Astrocyte (in vitro differentiated cells and primary cell): ENCODE results near the gene KAT2A. TPM values are rescaled to one million over a fixed set of nuclear protein-coding genes. Genes with fewer than 3 reads are reported as not detected.
"Not testable (repeated sequence)": the region's sequence is repeated elsewhere in the genome, so short reads cannot be mapped to it uniquely, and the experiment has no call there.

Source experiments
- DNase-seq: peaks from one replicate; pipeline ENCODE4 v3.0.0-alpha.2; 2010; ENCODE audit warnings: low read depth
- FAIRE-seq: peaks from 2 replicates; lab custom pipeline; 2011; peaks lifted over from hg19 to GRCh38; lab: Jason Lieb, UNC
- H2AFZ ChIP-seq: 2 replicates; pipeline ENCODE4 v1.6.0; 2012; ENCODE audit warnings: low read depth, low read length, inconsistent platforms
- H3K27ac ChIP-seq: 2 replicates; pipeline ENCODE4 v1.5.1; 2011; ENCODE audit warnings: low read depth, low read length, inconsistent platforms
- H3K27me3 ChIP-seq: 2 replicates; pipeline ENCODE4 v1.6.0; 2011; ENCODE audit warnings: low read length, inconsistent platforms; ENCODE audit not compliant: insufficient read depth
- H3K36me3 ChIP-seq: 2 replicates; pipeline ENCODE4 v1.5.1; 2011; ENCODE audit warnings: low read length, inconsistent platforms; ENCODE audit not compliant: insufficient read depth
- H3K4me1 ChIP-seq: 2 replicates; pipeline ENCODE4 v1.5.1; 2011; ENCODE audit warnings: low read length, inconsistent platforms; ENCODE audit not compliant: insufficient read depth
- H3K4me2 ChIP-seq: 2 replicates; pipeline ENCODE4 v1.6.0; 2012; ENCODE audit warnings: low read length, inconsistent platforms
- H3K4me3 ChIP-seq: 2 replicates; pipeline ENCODE4 v1.5.1; 2011; ENCODE audit warnings: low read depth, mild to moderate bottlenecking, low read length, inconsistent platforms; ENCODE audit not compliant: insufficient read depth
- H3K79me2 ChIP-seq: 2 replicates; pipeline ENCODE4 v1.6.0; 2012; ENCODE audit warnings: mild to moderate bottlenecking, low read length, inconsistent platforms; ENCODE audit not compliant: insufficient read depth
- H3K9ac ChIP-seq: 2 replicates; pipeline ENCODE4 v1.6.0; 2012; ENCODE audit warnings: mild to moderate bottlenecking, low read length, inconsistent platforms
- H3K9me3 ChIP-seq: 2 replicates; pipeline ENCODE4 v1.5.1; 2012; ENCODE audit warnings: low read depth, mild to moderate bottlenecking, low read length, inconsistent platforms; ENCODE audit not compliant: insufficient read depth
- H4K20me1 ChIP-seq: 2 replicates; pipeline ENCODE4 v1.6.0; 2012; ENCODE audit warnings: low read length, inconsistent platforms; ENCODE audit not compliant: insufficient read depth
- H3K27ac Mint-ChIP-seq: one replicate; pipeline ENCODE4 v1.8.0; 2021; ENCODE audit warnings: mild to moderate bottlenecking, mixed read lengths; ENCODE audit not compliant: unreplicated experiment
- H3K27me3 Mint-ChIP-seq: one replicate; pipeline ENCODE4 v1.8.0; 2021; ENCODE audit warnings: low read depth, mixed read lengths; ENCODE audit not compliant: unreplicated experiment
- H3K36me3 Mint-ChIP-seq: one replicate; pipeline ENCODE4 v1.8.0; 2021; ENCODE audit warnings: low read depth, mixed read lengths; ENCODE audit not compliant: unreplicated experiment
- H3K4me1 Mint-ChIP-seq: one replicate; pipeline ENCODE4 v1.8.0; 2021; ENCODE audit warnings: low read depth, mixed read lengths; ENCODE audit not compliant: unreplicated experiment
- H3K4me3 Mint-ChIP-seq: one replicate; pipeline ENCODE4 v1.8.0; 2021; ENCODE audit warnings: mild to moderate bottlenecking, moderate library complexity, mixed read lengths; ENCODE audit not compliant: unreplicated experiment
- H3K9me3 Mint-ChIP-seq: one replicate; pipeline ENCODE4 v1.8.0; 2021; ENCODE audit warnings: mild to moderate bottlenecking, mixed read lengths; ENCODE audit not compliant: unreplicated experiment
- EZH2 ChIP-seq: IDR thresholded peaks from 2 replicates; pipeline ENCODE4 v1.6.1; 2012; ENCODE audit warnings: mild to moderate bottlenecking, low read length, inconsistent platforms; ENCODE audit not compliant: insufficient read depth
- total RNA-seq: library from RNA; stranded (reverse); gene quantifications from 2 replicates; pipeline ENCODE4 v1.2.1, GENCODE V29; 2021
- TF ChIP-seq, protein P1 (sequence below): IDR thresholded peaks from 2 replicates; pipeline ENCODE4 v1.5.1; 2011; ENCODE audit warnings: low read depth, mild to moderate bottlenecking, inconsistent platforms, low read length, moderate library complexity; ENCODE audit not compliant: insufficient read depth

KAT2A gene
- total RNA-seq, 1 donor from 2014 or later, result 23.6 TPM

GRCh38 chr17:42142371-42142896 lies 21.3 kb upstream of the KAT2A start:
- peak; percentile 89 for DNase-seq
- H3K27ac Mint-ChIP-seq, result peak overlapping the region; percentile 85
- no peaks in the 10 kb centered on the region for H3K27me3 Mint-ChIP-seq
- peaks cover 80% of the 10 kb centered on the region for H4K20me1 ChIP-seq
- no peak overlapping the region for H2AFZ ChIP-seq
- peak overlapping the region; percentile 69 for H3K27ac ChIP-seq
- FAIRE-seq, result peak; percentile 75
- peaks cover 79% of the 10 kb centered on the region for H3K79me2 ChIP-seq
- no peaks in the 10 kb centered on the region for H3K9me3 Mint-ChIP-seq
- TF ChIP-seq EZH2, result no peak
- TF ChIP-seq, protein P1, sequence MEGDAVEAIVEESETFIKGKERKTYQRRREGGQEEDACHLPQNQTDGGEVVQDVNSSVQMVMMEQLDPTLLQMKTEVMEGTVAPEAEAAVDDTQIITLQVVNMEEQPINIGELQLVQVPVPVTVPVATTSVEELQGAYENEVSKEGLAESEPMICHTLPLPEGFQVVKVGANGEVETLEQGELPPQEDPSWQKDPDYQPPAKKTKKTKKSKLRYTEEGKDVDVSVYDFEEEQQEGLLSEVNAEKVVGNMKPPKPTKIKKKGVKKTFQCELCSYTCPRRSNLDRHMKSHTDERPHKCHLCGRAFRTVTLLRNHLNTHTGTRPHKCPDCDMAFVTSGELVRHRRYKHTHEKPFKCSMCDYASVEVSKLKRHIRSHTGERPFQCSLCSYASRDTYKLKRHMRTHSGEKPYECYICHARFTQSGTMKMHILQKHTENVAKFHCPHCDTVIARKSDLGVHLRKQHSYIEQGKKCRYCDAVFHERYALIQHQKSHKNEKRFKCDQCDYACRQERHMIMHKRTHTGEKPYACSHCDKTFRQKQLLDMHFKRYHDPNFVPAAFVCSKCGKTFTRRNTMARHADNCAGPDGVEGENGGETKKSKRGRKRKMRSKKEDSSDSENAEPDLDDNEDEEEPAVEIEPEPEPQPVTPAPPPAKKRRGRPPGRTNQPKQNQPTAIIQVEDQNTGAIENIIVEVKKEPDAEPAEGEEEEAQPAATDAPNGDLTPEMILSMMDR, result no peak
- peak overlapping the region; percentile 30 for H3K4me3 Mint-ChIP-seq
- peak overlapping the region; percentile 69 for H3K4me2 ChIP-seq
- peaks cover 49% of the 10 kb centered on the region for H3K4me1 Mint-ChIP-seq
- H3K36me3 ChIP-seq, result peaks cover 7% of the 10 kb centered on the region
- peak overlapping the region; percentile 49 for H3K9ac ChIP-seq
- H3K9me3 ChIP-seq, result no peaks in the 10 kb centered on the region
- H3K27me3 ChIP-seq, result no peaks in the 10 kb centered on the region
- H3K36me3 Mint-ChIP-seq, result peaks cover 11% of the 10 kb centered on the region
- peaks cover 20% of the 10 kb centered on the region for H3K4me1 ChIP-seq
- no peak overlapping the region for H3K4me3 ChIP-seq

DNA sequence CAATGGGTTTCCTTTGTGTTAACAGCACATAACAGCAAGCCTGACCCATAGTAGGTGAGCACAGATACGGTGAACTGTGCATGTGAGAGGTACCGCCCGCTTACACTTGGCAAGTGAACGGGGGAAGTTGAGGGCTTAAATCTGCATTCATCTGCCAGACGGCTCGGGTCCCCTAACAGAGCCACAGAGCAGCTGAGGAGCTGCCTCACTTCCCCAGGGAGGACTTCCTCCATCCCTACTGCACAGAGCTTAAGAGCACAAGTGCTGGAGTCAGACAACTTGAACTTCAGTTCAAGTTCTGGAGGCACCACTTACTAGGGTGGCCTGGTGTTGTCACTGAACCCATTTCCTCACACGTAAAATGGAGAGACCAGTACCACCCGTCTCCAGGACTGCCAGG lies 20.2 kb upstream of the KAT2A start:
- H3K27ac ChIP-seq, result no peak overlapping the region
- FAIRE-seq, result no peak
- H4K20me1 ChIP-seq, result peaks cover 71% of the 10 kb centered on the region

GRCh38 chr17:42140690-42141089 lies 19.5 kb upstream of the KAT2A start:
- not testable (repeated sequence) for FAIRE-seq

More for the DNA sequence above, 20.2 kb upstream of the KAT2A start:
- H3K4me2 ChIP-seq, result peak overlapping the region; percentile 69
- no peak for DNase-seq
- TF ChIP-seq, protein P1, result no peak
- TF ChIP-seq EZH2, result no peak
- H3K4me1 ChIP-seq, result peaks cover 20% of the 10 kb centered on the region
- no peak overlapping the region for H2AFZ ChIP-seq
- no peak overlapping the region for H3K9ac ChIP-seq
- no peak overlapping the region for H3K4me3 ChIP-seq
- H3K27me3 ChIP-seq, result no peaks in the 10 kb centered on the region
- H3K27ac Mint-ChIP-seq, result peak overlapping the region; percentile 69
- peaks cover 49% of the 10 kb centered on the region for H3K4me1 Mint-ChIP-seq
- H3K9me3 ChIP-seq, result no peaks in the 10 kb centered on the region
- H3K27me3 Mint-ChIP-seq, result no peaks in the 10 kb centered on the region
- H3K9me3 Mint-ChIP-seq, result no peaks in the 10 kb centered on the region
- H3K79me2 ChIP-seq, result peaks cover 83% of the 10 kb centered on the region
- H3K36me3 Mint-ChIP-seq, result peaks cover 11% of the 10 kb centered on the region
- H3K4me3 Mint-ChIP-seq, result peak overlapping the region; percentile 62
- H3K36me3 ChIP-seq, result peaks cover 3% of the 10 kb centered on the region

More at GRCh38 chr17:42140690-42141089, 19.5 kb upstream of the KAT2A start:
- Mint-ChIP-seq H3K36me3 (peaks cover 12% of the 10 kb centered on the region), H3K4me1 (peaks cover 55% of the 10 kb centered on the region), H3K4me3 (peak overlapping the region; percentile 62)
- Histone ChIP-seq H3K4me1 (peaks cover 27% of the 10 kb centered on the region), H4K20me1 (peaks cover 71% of the 10 kb centered on the region), H3K79me2 (peaks cover 86% of the 10 kb centered on the region)
- H2AFZ ChIP-seq, H3K27me3 ChIP-seq, H3K4me2 ChIP-seq, H3K27ac Mint-ChIP-seq, H3K4me3 ChIP-seq, DNase-seq, H3K9me3 ChIP-seq, H3K9me3 Mint-ChIP-seq, H3K27me3 Mint-ChIP-seq, H3K27ac ChIP-seq, H3K9ac ChIP-seq, H3K36me3 ChIP-seq: not testable (repeated sequence)
